ENCODE data around the gene STXBP6. TPM values are rescaled to one million over a fixed set of nuclear protein-coding genes. Genes with fewer than 3 reads are reported as not detected.

Gene STXBP6
- total and polyA plus RNA-seq, 2 experiments from 2014 or later = 19.7 to 29.0 TPM

DNA sequence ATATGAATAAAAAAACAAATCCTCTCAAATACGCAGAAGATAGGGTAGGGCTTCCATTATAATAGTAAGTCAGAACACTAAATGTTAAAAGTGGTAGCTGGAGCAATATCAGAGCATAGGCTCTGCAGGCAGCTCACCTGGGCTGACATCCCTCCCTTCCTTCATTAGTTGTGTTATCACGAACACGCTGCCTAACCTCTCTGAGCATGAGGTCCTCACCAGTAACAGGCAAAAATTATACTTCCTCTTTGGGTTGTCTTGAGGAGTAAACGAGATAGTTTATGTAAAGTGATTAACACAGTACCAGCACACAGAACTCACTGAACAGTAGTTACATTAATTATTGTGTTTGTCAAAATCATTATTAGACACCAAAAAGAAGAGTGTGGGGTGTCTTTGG lies 154.3 kb downstream of the STXBP6 start:
- no peaks in the 10 kb centered on the region for H3K36me3 Mint-ChIP-seq (ENCODE audit: low read depth)
- H3K4me2 ChIP-seq = no peak overlapping the region
- TF ChIP-seq STAT1 (IDR thresholded peaks at IDR 0.05; ENCODE audit: unreplicated experiment) (no peak), ZNF114 (CRISPR knock-in tag; IDR thresholded peaks at IDR 0.05) (no peak), JUNB (IDR thresholded peaks at IDR 0.05; ENCODE audit: unreplicated experiment) (no peak), POLR2AphosphoS5 (IDR thresholded peaks at IDR 0.05; ENCODE audit: low read depth) (no peak), ZNF462 (CRISPR knock-in tag; IDR thresholded peaks at IDR 0.05) (no peak), ZNF331 (CRISPR knock-in tag; IDR thresholded peaks at IDR 0.05; ENCODE audit: low read depth) (no peak), NANOG (IDR thresholded peaks at IDR 0.05; ENCODE audit: borderline replicate concordance) (no peak), CREB1 (CRISPR knock-in tag; IDR thresholded peaks at IDR 0.05; ENCODE audit: low read depth) (no peak), EZH2 (IDR thresholded peaks at IDR 0.05; ENCODE audit: low read depth, unreplicated experiment) (no peak), EZH2phosphoT487 (IDR thresholded peaks at IDR 0.05; ENCODE audit: unreplicated experiment) (no peak)
- TF ChIP-seq, protein P1, sequence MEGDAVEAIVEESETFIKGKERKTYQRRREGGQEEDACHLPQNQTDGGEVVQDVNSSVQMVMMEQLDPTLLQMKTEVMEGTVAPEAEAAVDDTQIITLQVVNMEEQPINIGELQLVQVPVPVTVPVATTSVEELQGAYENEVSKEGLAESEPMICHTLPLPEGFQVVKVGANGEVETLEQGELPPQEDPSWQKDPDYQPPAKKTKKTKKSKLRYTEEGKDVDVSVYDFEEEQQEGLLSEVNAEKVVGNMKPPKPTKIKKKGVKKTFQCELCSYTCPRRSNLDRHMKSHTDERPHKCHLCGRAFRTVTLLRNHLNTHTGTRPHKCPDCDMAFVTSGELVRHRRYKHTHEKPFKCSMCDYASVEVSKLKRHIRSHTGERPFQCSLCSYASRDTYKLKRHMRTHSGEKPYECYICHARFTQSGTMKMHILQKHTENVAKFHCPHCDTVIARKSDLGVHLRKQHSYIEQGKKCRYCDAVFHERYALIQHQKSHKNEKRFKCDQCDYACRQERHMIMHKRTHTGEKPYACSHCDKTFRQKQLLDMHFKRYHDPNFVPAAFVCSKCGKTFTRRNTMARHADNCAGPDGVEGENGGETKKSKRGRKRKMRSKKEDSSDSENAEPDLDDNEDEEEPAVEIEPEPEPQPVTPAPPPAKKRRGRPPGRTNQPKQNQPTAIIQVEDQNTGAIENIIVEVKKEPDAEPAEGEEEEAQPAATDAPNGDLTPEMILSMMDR (conservative IDR thresholded peaks at IDR 0.05; ENCODE audit: low read depth in 2 of 2) = no peak
- TF ChIP-seq, protein P2, sequence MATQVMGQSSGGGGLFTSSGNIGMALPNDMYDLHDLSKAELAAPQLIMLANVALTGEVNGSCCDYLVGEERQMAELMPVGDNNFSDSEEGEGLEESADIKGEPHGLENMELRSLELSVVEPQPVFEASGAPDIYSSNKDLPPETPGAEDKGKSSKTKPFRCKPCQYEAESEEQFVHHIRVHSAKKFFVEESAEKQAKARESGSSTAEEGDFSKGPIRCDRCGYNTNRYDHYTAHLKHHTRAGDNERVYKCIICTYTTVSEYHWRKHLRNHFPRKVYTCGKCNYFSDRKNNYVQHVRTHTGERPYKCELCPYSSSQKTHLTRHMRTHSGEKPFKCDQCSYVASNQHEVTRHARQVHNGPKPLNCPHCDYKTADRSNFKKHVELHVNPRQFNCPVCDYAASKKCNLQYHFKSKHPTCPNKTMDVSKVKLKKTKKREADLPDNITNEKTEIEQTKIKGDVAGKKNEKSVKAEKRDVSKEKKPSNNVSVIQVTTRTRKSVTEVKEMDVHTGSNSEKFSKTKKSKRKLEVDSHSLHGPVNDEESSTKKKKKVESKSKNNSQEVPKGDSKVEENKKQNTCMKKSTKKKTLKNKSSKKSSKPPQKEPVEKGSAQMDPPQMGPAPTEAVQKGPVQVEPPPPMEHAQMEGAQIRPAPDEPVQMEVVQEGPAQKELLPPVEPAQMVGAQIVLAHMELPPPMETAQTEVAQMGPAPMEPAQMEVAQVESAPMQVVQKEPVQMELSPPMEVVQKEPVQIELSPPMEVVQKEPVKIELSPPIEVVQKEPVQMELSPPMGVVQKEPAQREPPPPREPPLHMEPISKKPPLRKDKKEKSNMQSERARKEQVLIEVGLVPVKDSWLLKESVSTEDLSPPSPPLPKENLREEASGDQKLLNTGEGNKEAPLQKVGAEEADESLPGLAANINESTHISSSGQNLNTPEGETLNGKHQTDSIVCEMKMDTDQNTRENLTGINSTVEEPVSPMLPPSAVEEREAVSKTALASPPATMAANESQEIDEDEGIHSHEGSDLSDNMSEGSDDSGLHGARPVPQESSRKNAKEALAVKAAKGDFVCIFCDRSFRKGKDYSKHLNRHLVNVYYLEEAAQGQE (IDR thresholded peaks at IDR 0.05; ENCODE audit: unreplicated experiment) = no peak
- TF ChIP-seq, protein P3, sequence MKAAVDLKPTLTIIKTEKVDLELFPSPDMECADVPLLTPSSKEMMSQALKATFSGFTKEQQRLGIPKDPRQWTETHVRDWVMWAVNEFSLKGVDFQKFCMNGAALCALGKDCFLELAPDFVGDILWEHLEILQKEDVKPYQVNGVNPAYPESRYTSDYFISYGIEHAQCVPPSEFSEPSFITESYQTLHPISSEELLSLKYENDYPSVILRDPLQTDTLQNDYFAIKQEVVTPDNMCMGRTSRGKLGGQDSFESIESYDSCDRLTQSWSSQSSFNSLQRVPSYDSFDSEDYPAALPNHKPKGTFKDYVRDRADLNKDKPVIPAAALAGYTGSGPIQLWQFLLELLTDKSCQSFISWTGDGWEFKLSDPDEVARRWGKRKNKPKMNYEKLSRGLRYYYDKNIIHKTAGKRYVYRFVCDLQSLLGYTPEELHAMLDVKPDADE (IDR thresholded peaks at IDR 0.05) = no peak
- no peaks in the 10 kb centered on the region for H3K9me3 Mint-ChIP-seq
- no peaks in the 10 kb centered on the region for H3K4me1 ChIP-seq (ENCODE audit: insufficient read depth)
- H4K20me1 ChIP-seq (replicated peaks; ENCODE audit: insufficient read depth) = no peaks in the 10 kb centered on the region
- no peaks in the 10 kb centered on the region for H3K79me2 ChIP-seq (replicated peaks; ENCODE audit: insufficient read depth)
- no peaks in the 10 kb centered on the region for H3K27me3 ChIP-seq (ENCODE audit: insufficient read depth)
- no peak overlapping the region for H3K27ac Mint-ChIP-seq
- no peaks in the 10 kb centered on the region for H3K27me3 Mint-ChIP-seq (ENCODE audit: insufficient read depth, low read depth, poor library complexity)
- H3K4me3 ChIP-seq = no peak overlapping the region
- H3K9me2 ChIP-seq (ENCODE audit: insufficient read depth) = no peaks in the 10 kb centered on the region
- ATAC-seq (no peak), DNase-seq (ENCODE audit: low spot score) (no peak)
- H3K27ac ChIP-seq (ENCODE audit: low read depth) = no peak overlapping the region
- H2AFZ ChIP-seq = no peak overlapping the region
- no peaks in the 10 kb centered on the region for H3K36me3 ChIP-seq (ENCODE audit: insufficient read depth)
- H3K4me1 Mint-ChIP-seq = peaks cover 8% of the 10 kb centered on the region; the same call in 2 of the 3 replicates
- H3K4me3 Mint-ChIP-seq = no peak overlapping the region
- no peaks in the 10 kb centered on the region for H3F3A ChIP-seq (replicated peaks; ENCODE audit: low read depth)

All from GM23338 (cell line).